HG03460 (cell line): ENCODE measurements around the gene SBF2.
"Not testable (repeated sequence)": the region's sequence is repeated elsewhere in the genome, so short reads cannot be mapped to it uniquely, and the experiment has no call there.

Experiments used
- ATAC-seq: cut with Tn5 transposase; IDR thresholded peaks from one replicate; pipeline ENCODE4 v1.9.1; 2021; ENCODE audit not compliant: unreplicated experiment

Gene SBF2

GRCh38 chr11:10072841-10073240 lies 221.2 kb downstream of the SBF2 start:
- ATAC-seq = no peak

GRCh38 chr11:10072142-10072541 lies 221.9 kb downstream of the SBF2 start:
- no peak for ATAC-seq

- no peak for ATAC-seq
These were observed 226.3 kb downstream of the SBF2 start for GRCh38 chr11:10067629-10068300.

GRCh38 chr11:10066441-10066840 lies 227.6 kb downstream of the SBF2 start:
- no peak for ATAC-seq

- ATAC-seq = no peak
These were observed 229.2 kb downstream of the SBF2 start for GRCh38 chr11:10064828-10065227.

GRCh38 chr11:10058356-10058755 lies 235.7 kb downstream of the SBF2 start:
- ATAC-seq = no peak

GRCh38 chr11:10051868-10052586 lies 242.0 kb downstream of the SBF2 start:
- no peak for ATAC-seq

GRCh38 chr11:10050561-10050960 lies 243.5 kb downstream of the SBF2 start:
- ATAC-seq = no peak

- ATAC-seq = no peak
These were observed 244.3 kb downstream of the SBF2 start for GRCh38 chr11:10049756-10050155.

GRCh38 chr11:10048350-10048749 lies 245.7 kb downstream of the SBF2 start:
- no peak for ATAC-seq

GRCh38 chr11:10044618-10045017 lies 249.4 kb downstream of the SBF2 start:
- ATAC-seq = no peak

GRCh38 chr11:10042699-10043098 lies 251.3 kb downstream of the SBF2 start:
- peak; percentile 50 for ATAC-seq

- ATAC-seq = no peak
These were observed 252.1 kb downstream of the SBF2 start for GRCh38 chr11:10041748-10042446.

- ATAC-seq = no peak
These were observed 252.7 kb downstream of the SBF2 start for GRCh38 chr11:10041332-10041731.

- no peak for ATAC-seq
These were observed 255.3 kb downstream of the SBF2 start for GRCh38 chr11:10038521-10039302.

- not testable (repeated sequence) for ATAC-seq
These were observed 258.1 kb downstream of the SBF2 start for GRCh38 chr11:10035932-10036331.

GRCh38 chr11:10032935-10033334 lies 261.1 kb downstream of the SBF2 start:
- ATAC-seq = no peak

GRCh38 chr11:10030122-10030490 lies 263.9 kb downstream of the SBF2 start:
- ATAC-seq = no peak

GRCh38 chr11:10029386-10030121 lies 264.5 kb downstream of the SBF2 start:
- ATAC-seq = no peak

GRCh38 chr11:10026514-10026913 lies 267.5 kb downstream of the SBF2 start:
- no peak for ATAC-seq

GRCh38 chr11:10023212-10023611 lies 270.8 kb downstream of the SBF2 start:
- ATAC-seq = no peak
